Activated CD8-positive, alpha-beta T cell treated with anti-CD3 and anti-CD28 coated beads, Interleukin-2, amount 10 ng/mL, durations not matched to agents 7 days and 5 days (primary cell): ENCODE measurements around the gene GPR42. TPM values are rescaled to one million over a fixed set of nuclear protein-coding genes. Genes with fewer than 3 reads are reported as not detected.
"Not testable (repeated sequence)": the region's sequence is repeated elsewhere in the genome, so short reads cannot be mapped to it uniquely, and the experiment has no call there.

Experiments used
- ATAC-seq: fragments of 150-1000 bp; cut with Tn5 transposase; one replicate; pipeline ENCODE4 v1.10.0; 2021; ENCODE audit warnings: moderate library complexity
- CTCF ChIA-PET: fragments of 350-600 bp; sonication (Branson Sonifier 250); formaldehyde crosslinking; loops from one replicate; lab custom pipeline; 2021; ENCODE audit warnings: antibody characterized with exemption; lab: Charles Lee
- POLR2A ChIA-PET: fragments of 350-600 bp; sonication (Branson Sonifier 250); formaldehyde crosslinking; loops from one replicate; lab custom pipeline; 2021; ENCODE audit warnings: antibody characterized with exemption; lab: Charles Lee
- DNase-seq: peaks from one replicate; pipeline ENCODE4 v3.0.0-alpha.2; 2020
- H3K27ac Mint-ChIP-seq: one replicate; pipeline ENCODE4 v1.8.0; 2021; ENCODE audit warnings: mild to moderate bottlenecking, mixed read lengths
- H3K27me3 Mint-ChIP-seq: one replicate; pipeline ENCODE4 v1.8.0; 2021; ENCODE audit warnings: low read depth, mixed read lengths
- H3K36me3 Mint-ChIP-seq: one replicate; pipeline ENCODE4 v1.8.0; 2021; ENCODE audit warnings: low read depth, mixed read lengths
- H3K4me1 Mint-ChIP-seq: one replicate; pipeline ENCODE4 v1.8.0; 2021; ENCODE audit warnings: low read depth, mixed read lengths
- H3K4me3 Mint-ChIP-seq: one replicate; pipeline ENCODE4 v1.8.0; 2021; ENCODE audit warnings: mild to moderate bottlenecking, mixed read lengths
- H3K9me3 Mint-ChIP-seq: one replicate; pipeline ENCODE4 v1.8.0; 2022; ENCODE audit warnings: mixed read lengths; ENCODE audit not compliant: insufficient read depth
- total RNA-seq, 2 experiments: library from RNA; stranded (reverse); gene quantifications; one replicate each; pipeline ENCODE4 v1.2.3, GENCODE V29; 2021

Gene GPR42
- total RNA-seq, 2 experiments from 2014 or later: not detected

- CTCF ChIA-PET: interaction anchor here (0.7 to 4.0 kb wide), 7 partner anchors 10 to 137 kb away, joined by 3 to 21 read pairs (median 5); partner anchors contain the start of gene FFAR1
- H3K9me3 Mint-ChIP-seq: no peaks in the 10 kb centered on the region
- H3K4me1 Mint-ChIP-seq: peaks cover 11% of the 10 kb centered on the region
- H3K27me3 Mint-ChIP-seq: peaks cover 3% of the 10 kb centered on the region
- no peak within 1 kb of the TSS for H3K27ac Mint-ChIP-seq
- ATAC-seq: no peak
- POLR2A ChIA-PET: no interaction called here
- no peak for DNase-seq
- H3K36me3 Mint-ChIP-seq: no peaks in the 10 kb centered on the region
- H3K4me3 Mint-ChIP-seq: no peak within 1 kb of the TSS
Measured at GRCh38 chr19:35357867-35358573, 12.8 kb upstream of the GPR42 start, which contains the start of gene FFAR3. Gene FFAR3, plus strand, starts transcription at chr19:35358460. Its CDS starts 431 bp downstream, at chr19:35358891.

GRCh38 chr19:35358834-35359233, 12.0 kb upstream of the GPR42 start:
- H3K27me3 Mint-ChIP-seq, H3K27ac Mint-ChIP-seq, H3K36me3 Mint-ChIP-seq, POLR2A ChIA-PET, ATAC-seq, H3K4me3 Mint-ChIP-seq, H3K9me3 Mint-ChIP-seq, DNase-seq: not testable (repeated sequence)
- CTCF ChIA-PET: interaction anchor here (1.4 to 4.0 kb wide), 2 partner anchors 104 to 136 kb away, joined by 10 to 21 read pairs; no protein-coding TSS in a partner anchor
- peaks cover 11% of the 10 kb centered on the region for H3K4me1 Mint-ChIP-seq

GRCh38 chr19:35359395-35359794, 11.5 kb upstream of the GPR42 start:
- CTCF ChIA-PET, H3K36me3 Mint-ChIP-seq, H3K9me3 Mint-ChIP-seq, DNase-seq, H3K27me3 Mint-ChIP-seq, H3K4me3 Mint-ChIP-seq, POLR2A ChIA-PET, ATAC-seq, H3K27ac Mint-ChIP-seq: not testable (repeated sequence)
- peaks cover 11% of the 10 kb centered on the region for H3K4me1 Mint-ChIP-seq

GRCh38 chr19:35360081-35360480, 10.8 kb upstream of the GPR42 start:
- peaks cover 11% of the 10 kb centered on the region for H3K4me1 Mint-ChIP-seq
- CTCF ChIA-PET, H3K27ac Mint-ChIP-seq, H3K4me3 Mint-ChIP-seq, H3K9me3 Mint-ChIP-seq, ATAC-seq, POLR2A ChIA-PET, H3K36me3 Mint-ChIP-seq, DNase-seq, H3K27me3 Mint-ChIP-seq: not testable (repeated sequence)

- DNase-seq (no peak), ATAC-seq (no peak)
- Mint-ChIP-seq H3K9me3 (no peaks in the 10 kb centered on the region), H3K27ac (no peak overlapping the region), H3K27me3 (peaks cover 2% of the 10 kb centered on the region), H3K36me3 (no peaks in the 10 kb centered on the region), H3K4me3 (no peak overlapping the region), H3K4me1 (peaks cover 11% of the 10 kb centered on the region)
- CTCF ChIA-PET: no interaction called here
- POLR2A ChIA-PET: no interaction called here
Measured at GRCh38 chr19:35360880-35361420, 9.9 kb upstream of the GPR42 start.

GRCh38 chr19:35362261-35363000, 8.4 kb upstream of the GPR42 start:
- Mint-ChIP-seq H3K9me3 (no peaks in the 10 kb centered on the region), H3K36me3 (no peaks in the 10 kb centered on the region), H3K4me1 (peaks cover 10% of the 10 kb centered on the region), H3K27me3 (peaks cover 4% of the 10 kb centered on the region), H3K27ac (no peak overlapping the region), H3K4me3 (no peak overlapping the region)
- ATAC-seq: no peak
- no peak for DNase-seq
- ChIA-PET POLR2A (no interaction called here), CTCF (no interaction called here)

GRCh38 chr19:35363001-35363590, 7.8 kb upstream of the GPR42 start:
- no peaks in the 10 kb centered on the region for H3K36me3 Mint-ChIP-seq
- H3K4me1 Mint-ChIP-seq: peaks cover 4% of the 10 kb centered on the region
- ATAC-seq (no peak), DNase-seq (no peak)
- CTCF ChIA-PET: no interaction called here
- no peaks in the 10 kb centered on the region for H3K9me3 Mint-ChIP-seq
- H3K27ac Mint-ChIP-seq: no peak overlapping the region
- POLR2A ChIA-PET: no interaction called here
- H3K27me3 Mint-ChIP-seq: peaks cover 9% of the 10 kb centered on the region
- H3K4me3 Mint-ChIP-seq: no peak overlapping the region

GRCh38 chr19:35363711-35364425, 7.0 kb upstream of the GPR42 start:
- ChIA-PET POLR2A (no interaction called here), CTCF (interaction anchor here (1.0 kb wide), 1 partner anchor 145 kb away, joined by 3 read pairs; no protein-coding TSS in a partner anchor)
- H3K27ac Mint-ChIP-seq: no peak overlapping the region
- peaks cover 16% of the 10 kb centered on the region for H3K27me3 Mint-ChIP-seq
- no peak overlapping the region for H3K4me3 Mint-ChIP-seq
- no peak for DNase-seq
- no peaks in the 10 kb centered on the region for H3K36me3 Mint-ChIP-seq
- ATAC-seq: no peak
- H3K4me1 Mint-ChIP-seq: no peaks in the 10 kb centered on the region
- no peaks in the 10 kb centered on the region for H3K9me3 Mint-ChIP-seq

GRCh38 chr19:35365303-35365702, 5.6 kb upstream of the GPR42 start:
- H3K27me3 Mint-ChIP-seq: peaks cover 22% of the 10 kb centered on the region
- H3K4me1 Mint-ChIP-seq: no peaks in the 10 kb centered on the region
- ATAC-seq (no peak), DNase-seq (no peak)
- H3K4me3 Mint-ChIP-seq: no peak overlapping the region
- CTCF ChIA-PET: no interaction called here
- H3K9me3 Mint-ChIP-seq: no peaks in the 10 kb centered on the region
- H3K27ac Mint-ChIP-seq: no peak overlapping the region
- no peaks in the 10 kb centered on the region for H3K36me3 Mint-ChIP-seq
- POLR2A ChIA-PET: no interaction called here

- ChIA-PET POLR2A (no interaction called here), CTCF (no interaction called here)
- no peak for ATAC-seq
- Mint-ChIP-seq H3K9me3 (no peaks in the 10 kb centered on the region), H3K36me3 (no peaks in the 10 kb centered on the region), H3K27ac (no peak overlapping the region), H3K27me3 (peaks cover 22% of the 10 kb centered on the region), H3K4me3 (no peak overlapping the region), H3K4me1 (no peaks in the 10 kb centered on the region)
- no peak for DNase-seq
Measured at GRCh38 chr19:35368378-35368777, 2.5 kb upstream of the GPR42 start.

- Mint-ChIP-seq H3K4me1 (no peaks in the 10 kb centered on the region), H3K36me3 (no peaks in the 10 kb centered on the region)
- CTCF ChIA-PET: no interaction called here
Measured at GRCh38 chr19:35369522-35369921, 1.3 kb upstream of the GPR42 start.

More at GRCh38 chr19:35369522-35369921, 1.3 kb upstream of the GPR42 start:
- Mint-ChIP-seq H3K27ac (no peak overlapping the region), H3K27me3 (peaks cover 22% of the 10 kb centered on the region), H3K4me3 (no peak overlapping the region), H3K9me3 (no peaks in the 10 kb centered on the region)
- no peak for ATAC-seq
- DNase-seq: no peak
- POLR2A ChIA-PET: no interaction called here
